K562 (cell line): ENCODE data around the gene PCBD2. TPM values are rescaled to one million over a fixed set of nuclear protein-coding genes. Genes with fewer than 3 reads are reported as not detected.

ENCODE experiments used
- ATAC-seq: fragments of 200-7000 bp; cut with Tn5 transposase; 3 replicates; pipeline ENCODE4 v1.9.1; 2020; ENCODE audit warnings: moderate library complexity
- BruUV-seq: library from RNA; stranded (reverse); fragments of 400-500 nt; replicated peaks from 2 replicates; lab custom pipeline; 2021; lab: Mats Ljungman, UMichigan
- CTCF ChIA-PET: fragments of 300-600 bp; formaldehyde crosslinking; extraction: SDS; loops from one replicate; lab custom pipeline; 2021; ENCODE audit warnings: low intra/inter-chr PET ratio; lab: Yijun Ruan, JAX
- POLR2A ChIA-PET: fragments of 300-600, 350-650 bp; sonication (Branson Sonifier 250); formaldehyde crosslinking; extraction: SDS; loops from one replicate; lab custom pipeline; 2021; ENCODE audit warnings: antibody characterized with exemption, inconsistent platforms; lab: Yijun Ruan, JAX
- DNase-seq, 4 experiments: peaks; one replicate each; pipeline versions ENCODE4 v3.0.0 to v3.0.0-alpha.2; 2011 to 2018; ENCODE audit warnings: low spot score in 3 of 4, mixed read lengths in 3 of 4; ENCODE audit errors: extremely low read depth in 1 of 4
- FAIRE-seq: peaks from 2 replicates; lab custom pipeline; 2011; peaks lifted over from hg19 to GRCh38; lab: Jason Lieb, UNC
- H2AFZ ChIP-seq: 2 replicates; pipeline ENCODE4 v1.6.0; 2011; ENCODE audit warnings: low read depth, low read length, control low read depth, inconsistent platforms
- H3K27ac ChIP-seq: fragments of 200-600 bp; 3 replicates; pipeline ENCODE4 v1.8.0; 2011; ENCODE audit warnings: low read depth, mild to moderate bottlenecking, control low read depth, inconsistent platforms, low read length, moderate library complexity, mixed read lengths; ENCODE audit errors: extremely low read depth
- H3K27me3 ChIP-seq, 2 experiments: fragments of 300-600 bp in 1 of 2; 2 replicates in 1 of 2; 3 replicates in 1 of 2; pipeline versions ENCODE4 v1.6.0 to v1.8.0; 2011; ENCODE audit warnings: inconsistent platforms in 2 of 2, low read length in 2 of 2, mild to moderate bottlenecking in 1 of 2, mixed read lengths in 1 of 2, moderate library complexity in 1 of 2; ENCODE audit not compliant: control insufficient read depth in 2 of 2, insufficient read depth in 2 of 2
- H3K36me3 ChIP-seq: fragments of 300-600 bp; 3 replicates; pipeline ENCODE4 v1.8.0; 2011; ENCODE audit warnings: mild to moderate bottlenecking, low read length, inconsistent platforms; ENCODE audit not compliant: control insufficient read depth, insufficient read depth
- H3K4me1 ChIP-seq, 2 experiments: fragments of 200-600 bp in 1 of 2; replicated peaks in 1 of 2; 2 replicates in 1 of 2; 3 replicates in 1 of 2; pipeline versions ENCODE4 v1.5.1 to v1.8.0; 2011; ENCODE audit warnings: inconsistent platforms in 2 of 2, low read length in 2 of 2, mild to moderate bottlenecking in 1 of 2, mixed read lengths in 1 of 2, moderate library complexity in 1 of 2; ENCODE audit not compliant: control insufficient read depth in 2 of 2, insufficient read depth in 2 of 2
- H3K4me2 ChIP-seq: 2 replicates; pipeline ENCODE4 v1.6.1; 2011; ENCODE audit warnings: low read length, control low read depth, inconsistent platforms, mixed read lengths; ENCODE audit not compliant: insufficient read depth
- H3K4me3 ChIP-seq: fragments of 200-600 bp; sonication (generic), shearing (Covaris generic); 2 replicates; pipeline ENCODE4 v1.5.1; 2016; ENCODE audit warnings: control low read depth, inconsistent platforms
- H3K79me2 ChIP-seq: fragments of 200-600 bp; 3 replicates; pipeline ENCODE4 v1.8.0; 2011; ENCODE audit warnings: low read length, inconsistent platforms; ENCODE audit not compliant: control insufficient read depth, insufficient read depth
- H3K9ac ChIP-seq, 2 experiments: 2 replicates each; pipeline versions ENCODE4 v1.6.0 to v1.6.1; 2011; ENCODE audit warnings: low read depth in 2 of 2, low read length in 2 of 2, control low read depth in 1 of 2, inconsistent platforms in 1 of 2, mild to moderate bottlenecking in 1 of 2, mixed read lengths in 1 of 2; ENCODE audit not compliant: insufficient read depth in 1 of 2
- H3K9me1 ChIP-seq: one replicate; pipeline ENCODE4 v1.6.0; 2011; ENCODE audit warnings: inconsistent platforms, mild to moderate bottlenecking, low read length, moderate library complexity; ENCODE audit not compliant: control insufficient read depth, insufficient read depth
- H3K9me3 ChIP-seq: replicated peaks from 2 replicates; pipeline ENCODE4 v1.5.1; 2011; ENCODE audit warnings: low read depth, low read length, inconsistent platforms; ENCODE audit not compliant: control insufficient read depth, insufficient read depth
- H4K20me1 ChIP-seq: replicated peaks from 2 replicates; pipeline ENCODE4 v1.6.1; 2011; ENCODE audit warnings: low read length, inconsistent platforms, mixed read lengths; ENCODE audit not compliant: control insufficient read depth, insufficient read depth
- ARNT ChIP-seq, 2 experiments: fragments of 450-650 bp; IDR thresholded peaks; 2 replicates each; pipeline ENCODE4 v1.6.1; 2016; ENCODE audit warnings: mild to moderate bottlenecking in 1 of 2
- EP400 ChIP-seq: fragments of 450-650 bp; IDR thresholded peaks from 2 replicates; pipeline ENCODE4 v1.6.1; 2017; ENCODE audit warnings: antibody characterized with exemption, mild to moderate bottlenecking, moderate library complexity
- FOSL1 ChIP-seq: fragments of 200-800 bp; sonication (Bioruptor generic); conservative IDR thresholded peaks from 2 replicates; pipeline ENCODE4 v1.6.1; 2016; ENCODE audit warnings: missing genetic modification characterization, missing compliant biosample characterization
- HMG20B ChIP-seq: fragments of 250-450 bp; sonication (Bioruptor Pico); IDR thresholded peaks from 2 replicates; pipeline ENCODE4 v1.5.0; 2021; ENCODE audit warnings: mild to moderate bottlenecking
- MTA3 ChIP-seq: fragments of 450-650 bp; formaldehyde crosslinking; IDR thresholded peaks from 2 replicates; pipeline ENCODE4 v1.6.1; 2017; ENCODE audit warnings: mild to moderate bottlenecking, borderline replicate concordance
- RNF2 ChIP-seq: sonication (generic); IDR thresholded peaks from 2 replicates; pipeline ENCODE4 v1.6.1; 2016
- SIN3A ChIP-seq, 2 experiments: fragments of 150-350 bp in 1 of 2; IDR thresholded peaks; 2 replicates each; pipeline ENCODE4 v1.6.1; 2011 to 2016; ENCODE audit warnings: borderline replicate concordance in 2 of 2, low read depth in 2 of 2, low read length in 2 of 2, mild to moderate bottlenecking in 2 of 2, moderate library complexity in 2 of 2; ENCODE audit not compliant: control insufficient read depth in 1 of 2
- SMARCA5 ChIP-seq: fragments of 450-650 bp; IDR thresholded peaks from 2 replicates; pipeline ENCODE4 v1.6.1; 2016
- STAG1 ChIP-seq: sonication (generic); formaldehyde crosslinking; IDR thresholded peaks from 2 replicates; pipeline ENCODE4 v1.5.0; 2020; ENCODE audit warnings: missing genetic modification reagents, borderline replicate concordance
- SUPT5H ChIP-seq: fragments of 450-650 bp; IDR thresholded peaks from 2 replicates; pipeline ENCODE4 v1.6.1; 2016
- TAF9B ChIP-seq: fragments of 450-650 bp; IDR thresholded peaks from 2 replicates; pipeline ENCODE4 v1.6.1; 2018; ENCODE audit warnings: mild to moderate bottlenecking; ENCODE audit not compliant: partially characterized antibody
- TEAD4 ChIP-seq, 2 experiments: sonication (generic) in 1 of 2; formaldehyde crosslinking in 1 of 2; IDR thresholded peaks; 2 replicates each; pipeline versions ENCODE4 v1.6.1 to v1.8.0; 2012 to 2022; ENCODE audit warnings: borderline replicate concordance in 1 of 2, inconsistent platforms in 1 of 2, low read length in 1 of 2, mild to moderate bottlenecking in 1 of 2, missing genetic modification reagents in 1 of 2
- TGIF2 ChIP-seq: sonication (generic); formaldehyde crosslinking; IDR thresholded peaks from 2 replicates; pipeline ENCODE4 v1.8.1; 2022; ENCODE audit warnings: mild to moderate bottlenecking, missing genetic modification reagents, moderate library complexity
- XRCC4 ChIP-seq: IDR thresholded peaks from one replicate; pipeline ENCODE4 v1.6.1; 2011; ENCODE audit not compliant: insufficient read depth, insufficient read length; ENCODE audit errors: extremely low read depth
- ZNF668 ChIP-seq: fragments of 250-450 bp; sonication (Bioruptor Pico); IDR thresholded peaks from 2 replicates; pipeline ENCODE4 v1.8.0; 2022; ENCODE audit warnings: mild to moderate bottlenecking, inconsistent platforms
- ZNF766 ChIP-seq: fragments of 200-800 bp; sonication (Bioruptor generic); conservative IDR thresholded peaks from 2 replicates; pipeline ENCODE4 v1.6.1; 2016; ENCODE audit warnings: missing genetic modification characterization, missing compliant biosample characterization
- WGBS: fragments of 100-300 bp; shearing (Covaris generic); methylation state at CpG from one replicate; pipeline ENCODE4 v1.1.6; 2016; ENCODE audit warnings: low coverage, mixed read lengths; ENCODE audit not compliant: insufficient coverage; ENCODE audit errors: missing lambda C conversion rate; 5-methylcytosine and 5-hydroxymethylcytosine counted together
- in situ Hi-C: fragments of 300-500 bp; cut with MboI; formaldehyde crosslinking; loops from 4 replicates; pipeline ENCODE4 v1.15.0; 2018; ENCODE audit warnings: inconsistent platforms, mixed read lengths
- intact Hi-C: fragments of 100-400 bp; cut with micrococcal nuclease; formaldehyde crosslinking; loops from 2 replicates; pipeline ENCODE4 v1.14.2; 2022
- polyA plus RNA-seq, 8 experiments: library from polyadenylated mRNA; depleted of rRNA in 4 of 8; stranded (reverse) in 5 of 8; unstranded in 3 of 8; fragments of >200 nt; fragmentation: Nextera tagmentation in 2 of 8; fragmentation: Illumina TruSeq in 1 of 8; extraction: Ambion mirVana in 2 of 8; extraction: Trizol in 1 of 8; gene quantifications; 2 replicates each; pipeline versions ENCODE4 v1.2.1 to v1.2.3, GENCODE V29; 2011 to 2014; ENCODE audit warnings: inconsistent platforms in 1 of 8, missing spikeins in 1 of 8
- total RNA-seq, 7 experiments: library from RNA; depleted of rRNA in 6 of 7; stranded (reverse); fragments of >200 nt in 6 of 7; fragmentation: Illumina TruSeq in 2 of 7; extraction: Trizol in 2 of 7; gene quantifications; 2 replicates each; pipeline versions ENCODE4 v1.2.1 to v1.2.3, GENCODE V29; 2011 to 2021; ENCODE audit warnings: low replicate concordance in 1 of 7
- TF ChIP-seq, protein P1 (sequence below): fragments of 450-650 bp; formaldehyde crosslinking; conservative IDR thresholded peaks from 2 replicates; pipeline ENCODE4 v1.4.0; 2022; ENCODE audit warnings: mild to moderate bottlenecking, missing genetic modification characterization

The PCBD2 gene
- total and polyA plus RNA-seq, 9 of the 15 experiments (the other 6 are each of a cell fraction or from before 2014, with no cell fraction given), result 5.2 to 13.8 (median 7.8) TPM

- H2AFZ ChIP-seq, result no peak overlapping the region
- H3K9ac ChIP-seq, result no peak overlapping the region
- TF ChIP-seq XRCC4 (no peak), STAG1 (CRISPR knock-in tag) (no peak), RNF2 (no peak), HMG20B (CRISPR knock-in tag) (no peak)
- CTCF ChIA-PET, result no interaction called here
- H3K4me1 ChIP-seq, result no peaks in the 10 kb centered on the region
- FAIRE-seq, result no peak
- 35% methylated on average over 3 of the region's 3 CpGs for whole genome bisulfite sequencing
- DNase-seq, result no peak
- POLR2A ChIA-PET, result no interaction called here
- no peak overlapping the region for H3K27ac ChIP-seq
- no peaks in the 10 kb centered on the region for H4K20me1 ChIP-seq
- H3K9me3 ChIP-seq, result peaks cover 7% of the 10 kb centered on the region
- no peak overlapping the region for H3K4me3 ChIP-seq
- intact Hi-C loops, result no loop called here
- H3K9me1 ChIP-seq, result no peaks in the 10 kb centered on the region
- no peaks in the 10 kb centered on the region for H3K27me3 ChIP-seq
- no peak for ATAC-seq
- no peaks in the 10 kb centered on the region for H3K79me2 ChIP-seq
- BruUV-seq, result no TSS peak
- no peaks in the 10 kb centered on the region for H3K36me3 ChIP-seq
- in situ Hi-C loops, result no loop called here
- no peak overlapping the region for H3K4me2 ChIP-seq
Observed at GRCh38 chr5:134979416-134979815, 74.5 kb downstream of the PCBD2 start.

DNA sequence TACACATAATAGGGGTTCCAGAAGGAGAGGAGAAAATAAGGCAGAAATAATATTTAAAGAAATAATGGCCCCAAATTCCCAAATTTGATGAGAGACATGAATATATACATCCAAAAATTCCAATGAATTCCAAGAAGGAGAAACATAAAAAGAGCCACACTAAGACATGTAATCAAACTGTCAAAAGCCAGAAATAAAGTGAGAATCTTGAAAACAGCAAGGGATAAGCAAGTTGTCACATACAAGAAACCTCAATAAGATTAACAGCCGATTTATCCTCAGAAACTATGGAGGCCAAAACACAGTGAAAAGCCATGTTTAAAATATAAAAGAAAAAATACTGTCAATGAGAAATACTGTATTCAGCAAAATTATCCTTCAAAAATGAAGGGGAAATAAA lies 77.3 kb downstream of the PCBD2 start:
- Histone ChIP-seq H3K9me1 (no peaks in the 10 kb centered on the region), H3K4me3 (no peak overlapping the region), H3K4me1 (no peaks in the 10 kb centered on the region), H3K27ac (no peak overlapping the region), H3K79me2 (no peaks in the 10 kb centered on the region), H3K36me3 (no peaks in the 10 kb centered on the region), H3K27me3 (no peaks in the 10 kb centered on the region), H3K9me3 (peaks cover 7% of the 10 kb centered on the region), H2AFZ (no peak overlapping the region), H3K9ac (no peak overlapping the region), H4K20me1 (no peaks in the 10 kb centered on the region), H3K4me2 (no peak overlapping the region)
- intact Hi-C loops (no loop called here), in situ Hi-C loops (no loop called here)
- DNase-seq (no peak), FAIRE-seq (no peak), ATAC-seq (no peak)
- 90% methylated on average over 1 of the region's 1 CpG for WGBS
- ChIA-PET CTCF (no interaction called here), POLR2A (no interaction called here)
- no TSS peak for BruUV-seq
- no peak for TF ChIP-seq TGIF2
- TF ChIP-seq SMARCA5, result no peak
- peak in 1 of 2 experiments; percentile 74; a peak in 1 of 4 replicates for TF ChIP-seq ARNT (IDR thresholded peaks at IDR 0.05)
- peak; percentile 100 for TF ChIP-seq ZNF766 (CRISPR knock-in tag)
- TF ChIP-seq TAF9B, result no peak
- TF ChIP-seq ZNF668 (CRISPR knock-in tag), result no peak
- TF ChIP-seq SUPT5H, result no peak
- no peak for TF ChIP-seq EP400
- no peak for TF ChIP-seq SIN3A (IDR thresholded peaks at IDR 0.05; ENCODE audit: borderline replicate concordance in 2 of 2, control insufficient read depth in 1 of 2, low read depth in 2 of 2, low read length in 2 of 2)
- TF ChIP-seq FOSL1 (tag), result no peak
- no peak for TF ChIP-seq MTA3
- TF ChIP-seq, protein P1, sequence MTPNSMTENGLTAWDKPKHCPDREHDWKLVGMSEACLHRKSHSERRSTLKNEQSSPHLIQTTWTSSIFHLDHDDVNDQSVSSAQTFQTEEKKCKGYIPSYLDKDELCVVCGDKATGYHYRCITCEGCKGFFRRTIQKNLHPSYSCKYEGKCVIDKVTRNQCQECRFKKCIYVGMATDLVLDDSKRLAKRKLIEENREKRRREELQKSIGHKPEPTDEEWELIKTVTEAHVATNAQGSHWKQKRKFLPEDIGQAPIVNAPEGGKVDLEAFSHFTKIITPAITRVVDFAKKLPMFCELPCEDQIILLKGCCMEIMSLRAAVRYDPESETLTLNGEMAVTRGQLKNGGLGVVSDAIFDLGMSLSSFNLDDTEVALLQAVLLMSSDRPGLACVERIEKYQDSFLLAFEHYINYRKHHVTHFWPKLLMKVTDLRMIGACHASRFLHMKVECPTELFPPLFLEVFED, result no peak
- 0 out of 2 replicates have a peak, but pooled peaks have one; percentile 12 for TF ChIP-seq TEAD4 (IDR thresholded peaks at IDR 0.05; ENCODE audit: low read length)
- no peak for TF ChIP-seq TEAD4 (CRISPR knock-in tag; IDR thresholded peaks at IDR 0.05; ENCODE audit: borderline replicate concordance)
